DOHH2 (cell line): ENCODE data around the gene MSL3B.

ENCODE experiments used
- EZH2phosphoT487 ChIP-seq: fragments of 200-600 bp; sonication (generic); IDR thresholded peaks from 2 replicates; pipeline ENCODE4 v1.6.1; 2017; ENCODE audit warnings: borderline replicate concordance, mild to moderate bottlenecking, antibody characterized with exemption, low read length, moderate library complexity, mixed read lengths
- TF ChIP-seq, protein P1 (sequence below): fragments of 200-600 bp; sonication (generic); IDR thresholded peaks from one replicate; pipeline ENCODE4 v1.5.1; 2014; ENCODE audit warnings: antibody characterized with exemption, mild to moderate bottlenecking, low read depth, low read length; ENCODE audit not compliant: poor library complexity, severe bottlenecking

DNA sequence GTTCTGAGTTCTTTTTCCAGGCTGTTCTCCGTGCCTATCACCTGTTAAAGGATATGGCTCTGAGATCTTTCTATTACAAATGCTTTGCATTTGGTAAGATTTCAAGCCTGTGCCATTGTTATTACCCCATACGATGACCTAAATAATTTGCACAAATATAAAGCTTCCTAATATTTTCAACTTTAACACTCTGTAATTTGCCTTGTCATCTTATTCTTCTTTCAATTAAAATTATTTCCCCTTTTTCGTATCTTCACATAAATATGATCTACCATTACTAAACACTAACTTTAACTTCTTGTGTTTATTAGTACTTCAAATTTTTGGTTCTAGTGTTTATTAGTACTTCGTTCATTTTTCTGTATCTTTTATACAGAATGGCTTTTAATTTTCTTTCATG, 3.2 kb upstream of the MSL3B start:
- TF ChIP-seq, protein P1, sequence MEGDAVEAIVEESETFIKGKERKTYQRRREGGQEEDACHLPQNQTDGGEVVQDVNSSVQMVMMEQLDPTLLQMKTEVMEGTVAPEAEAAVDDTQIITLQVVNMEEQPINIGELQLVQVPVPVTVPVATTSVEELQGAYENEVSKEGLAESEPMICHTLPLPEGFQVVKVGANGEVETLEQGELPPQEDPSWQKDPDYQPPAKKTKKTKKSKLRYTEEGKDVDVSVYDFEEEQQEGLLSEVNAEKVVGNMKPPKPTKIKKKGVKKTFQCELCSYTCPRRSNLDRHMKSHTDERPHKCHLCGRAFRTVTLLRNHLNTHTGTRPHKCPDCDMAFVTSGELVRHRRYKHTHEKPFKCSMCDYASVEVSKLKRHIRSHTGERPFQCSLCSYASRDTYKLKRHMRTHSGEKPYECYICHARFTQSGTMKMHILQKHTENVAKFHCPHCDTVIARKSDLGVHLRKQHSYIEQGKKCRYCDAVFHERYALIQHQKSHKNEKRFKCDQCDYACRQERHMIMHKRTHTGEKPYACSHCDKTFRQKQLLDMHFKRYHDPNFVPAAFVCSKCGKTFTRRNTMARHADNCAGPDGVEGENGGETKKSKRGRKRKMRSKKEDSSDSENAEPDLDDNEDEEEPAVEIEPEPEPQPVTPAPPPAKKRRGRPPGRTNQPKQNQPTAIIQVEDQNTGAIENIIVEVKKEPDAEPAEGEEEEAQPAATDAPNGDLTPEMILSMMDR: no peak
- TF ChIP-seq EZH2phosphoT487: no peak
